HTERT RPE-1 (cell line): ENCODE measurements around the gene GJA3.

Source experiments
- in situ Hi-C: fragments of 300-500 bp; cut with MboI; formaldehyde crosslinking; loops from 4 replicates; pipeline ENCODE4 v1.14.3; 2020; ENCODE audit warnings: low sequenced_read_pairs

Gene GJA3

GRCh38 chr13:20129076-20129475 lies 31.8 kb downstream of the GJA3 start:
- in situ Hi-C loops, result no loop called here

GRCh38 chr13:20128459-20128931 lies 32.4 kb downstream of the GJA3 start:
- in situ Hi-C loops, result no loop called here

GRCh38 chr13:20127562-20128458 lies 33.0 kb downstream of the GJA3 start:
- in situ Hi-C loops, result no loop called here

- in situ Hi-C loops, result no loop called here
Measured at GRCh38 chr13:20127262-20127561, 33.6 kb downstream of the GJA3 start.

- in situ Hi-C loops, result no loop called here
Measured at GRCh38 chr13:20126541-20127261, 34.2 kb downstream of the GJA3 start.

- in situ Hi-C loops, result no loop called here
Measured at GRCh38 chr13:20125783-20126165, 35.1 kb downstream of the GJA3 start.

- in situ Hi-C loops, result no loop called here
Measured at GRCh38 chr13:20125129-20125782, 35.6 kb downstream of the GJA3 start.

GRCh38 chr13:20124303-20124702 lies 36.5 kb downstream of the GJA3 start:
- in situ Hi-C loops, result no loop called here

- in situ Hi-C loops, result no loop called here
Measured at GRCh38 chr13:20121159-20121525, 39.7 kb downstream of the GJA3 start.

- in situ Hi-C loops, result no loop called here
Measured at GRCh38 chr13:20119960-20120359, 40.9 kb downstream of the GJA3 start.

GRCh38 chr13:20118268-20119140 lies 42.3 kb downstream of the GJA3 start:
- in situ Hi-C loops, result no loop called here

- in situ Hi-C loops, result no loop called here
Measured at GRCh38 chr13:20116213-20116612, 44.6 kb downstream of the GJA3 start.

- in situ Hi-C loops, result no loop called here
Measured at GRCh38 chr13:20114066-20114610, 46.7 kb downstream of the GJA3 start.

GRCh38 chr13:20109037-20109436 lies 51.8 kb downstream of the GJA3 start:
- in situ Hi-C loops, result no loop called here

- in situ Hi-C loops, result no loop called here
Measured at GRCh38 chr13:20106742-20107141, 54.1 kb downstream of the GJA3 start.

GRCh38 chr13:20105161-20105689 lies 55.6 kb downstream of the GJA3 start:
- in situ Hi-C loops, result no loop called here

- in situ Hi-C loops, result no loop called here
Measured at GRCh38 chr13:20102525-20103180, 58.2 kb downstream of the GJA3 start.

GRCh38 chr13:20101467-20102316 lies 59.2 kb downstream of the GJA3 start:
- in situ Hi-C loops, result no loop called here

GRCh38 chr13:20099319-20099718 lies 61.5 kb downstream of the GJA3 start:
- in situ Hi-C loops, result no loop called here
